Neural progenitor cell (in vitro differentiated cells): ENCODE results near the gene ARPC5L. TPM values are rescaled to one million over a fixed set of nuclear protein-coding genes. Genes with fewer than 3 reads are reported as not detected.

Source experiments
- DNase-seq: peaks from one replicate; pipeline ENCODE4 v3.0.0-alpha.2; 2016; ENCODE audit warnings: low spot score
- H2AFZ ChIP-seq: fragments of 200-600 bp; sonication (generic); replicated peaks from 2 replicates; pipeline ENCODE4 v1.6.1; 2016; ENCODE audit warnings: antibody characterized with exemption
- H3F3A ChIP-seq: fragments of 200-600 bp; sonication (generic); 2 replicates; pipeline ENCODE4 v1.6.1; 2016; ENCODE audit warnings: antibody characterized with exemption, low read depth
- H3K27ac ChIP-seq: fragments of 200-600 bp; sonication (generic); 2 replicates; pipeline ENCODE4 v1.5.1; 2016; ENCODE audit warnings: mild to moderate bottlenecking
- H3K27me3 ChIP-seq: fragments of 200-600 bp; sonication (generic); 2 replicates; pipeline ENCODE4 v1.6.1; 2016; ENCODE audit warnings: mild to moderate bottlenecking, moderate library complexity
- H3K36me3 ChIP-seq: fragments of 200-600 bp; sonication (generic); 2 replicates; pipeline ENCODE4 v1.5.1; 2016
- H3K4me1 ChIP-seq: fragments of 200-600 bp; sonication (generic); 2 replicates; pipeline ENCODE4 v1.6.1; 2016; ENCODE audit warnings: mixed run types
- H3K4me2 ChIP-seq: fragments of 200-600 bp; sonication (generic); 2 replicates; pipeline ENCODE4 v1.6.1; 2016
- H3K4me3 ChIP-seq: fragments of 200-600 bp; sonication (generic); 2 replicates; pipeline ENCODE4 v1.5.1; 2016
- H3K79me2 ChIP-seq: fragments of 200-600 bp; sonication (generic); 2 replicates; pipeline ENCODE4 v1.6.1; 2016; ENCODE audit warnings: low read depth
- H3K9ac ChIP-seq: fragments of 200-600 bp; sonication (generic); 2 replicates; pipeline ENCODE4 v1.6.1; 2016
- H3K9me3 ChIP-seq: fragments of 200-600 bp; sonication (generic); 2 replicates; pipeline ENCODE4 v1.5.1; 2016; ENCODE audit warnings: low read depth
- H4K20me1 ChIP-seq: fragments of 200-600 bp; sonication (generic); 2 replicates; pipeline ENCODE4 v1.6.1; 2016; ENCODE audit warnings: low read depth
- H3K27ac Mint-ChIP-seq: 3 replicates; pipeline ENCODE4 v1.8.0; 2021; ENCODE audit warnings: mixed read lengths
- H3K27me3 Mint-ChIP-seq: 2 replicates; pipeline ENCODE4 v1.8.0; 2022; ENCODE audit warnings: low read depth, mild to moderate bottlenecking, inconsistent platforms, moderate library complexity, mixed read lengths; ENCODE audit not compliant: insufficient read depth
- H3K36me3 Mint-ChIP-seq: 3 replicates; pipeline ENCODE4 v1.8.0; 2021; ENCODE audit warnings: mixed read lengths
- H3K4me1 Mint-ChIP-seq: 3 replicates; pipeline ENCODE4 v1.8.0; 2021; ENCODE audit warnings: mixed read lengths
- H3K4me3 Mint-ChIP-seq: 3 replicates; pipeline ENCODE4 v1.8.0; 2021; ENCODE audit warnings: mild to moderate bottlenecking, moderate library complexity, mixed read lengths
- H3K9me3 Mint-ChIP-seq: 3 replicates; pipeline ENCODE4 v1.8.0; 2020; ENCODE audit warnings: mixed read lengths
- CTCF ChIP-seq: fragments of 200-600 bp; sonication (generic); IDR thresholded peaks from 2 replicates; pipeline ENCODE4 v1.5.1; 2017; ENCODE audit warnings: antibody characterized with exemption, mild to moderate bottlenecking
- EZH2 ChIP-seq: fragments of 200-600 bp; sonication (generic); IDR thresholded peaks from 2 replicates; pipeline ENCODE4 v1.6.1; 2017; ENCODE audit warnings: antibody characterized with exemption, mild to moderate bottlenecking, moderate library complexity
- EZH2phosphoT487 ChIP-seq: fragments of 200-600 bp; sonication (generic); IDR thresholded peaks from 2 replicates; pipeline ENCODE4 v1.6.1; 2017; ENCODE audit warnings: antibody characterized with exemption
- total RNA-seq: library from RNA; depleted of rRNA; stranded (reverse); fragments of >200 nt; gene quantifications from 2 replicates; pipeline ENCODE4 v1.2.3, GENCODE V29; 2015; ENCODE audit warnings: low replicate concordance

Gene ARPC5L
- total RNA-seq, 1 donor from 2014 or later: 24.0 TPM

- Histone ChIP-seq H3K27me3 (no peaks in the 10 kb centered on the region), H3K9ac (peak overlapping the region; percentile 96), H2AFZ (peak overlapping the region; percentile 84), H3K9me3 (no peaks in the 10 kb centered on the region), H3K27ac (peak overlapping the region; percentile 88), H3F3A (peaks cover 14% of the 10 kb centered on the region), H3K4me2 (peak overlapping the region; percentile 85), H3K4me1 (peaks cover 11% of the 10 kb centered on the region), H3K36me3 (no peaks in the 10 kb centered on the region), H3K4me3 (peak overlapping the region; percentile 97), H4K20me1 (peaks cover 23% of the 10 kb centered on the region), H3K79me2 (peaks cover 64% of the 10 kb centered on the region)
- peaks cover 31% of the 10 kb centered on the region for H3K4me1 Mint-ChIP-seq
- no peak overlapping the region for H3K27ac Mint-ChIP-seq
- peaks cover 6% of the 10 kb centered on the region for H3K36me3 Mint-ChIP-seq
- peak; percentile 42 for TF ChIP-seq CTCF
- no peak for TF ChIP-seq EZH2phosphoT487
- peaks cover 6% of the 10 kb centered on the region for H3K27me3 Mint-ChIP-seq
- DNase-seq: peak; percentile 92
- H3K9me3 Mint-ChIP-seq: no peaks in the 10 kb centered on the region
- peak overlapping the region; percentile 94 for H3K4me3 Mint-ChIP-seq
Measured at GRCh38 chr9:124868511-124869465, 6.9 kb downstream of the ARPC5L start.

DNA sequence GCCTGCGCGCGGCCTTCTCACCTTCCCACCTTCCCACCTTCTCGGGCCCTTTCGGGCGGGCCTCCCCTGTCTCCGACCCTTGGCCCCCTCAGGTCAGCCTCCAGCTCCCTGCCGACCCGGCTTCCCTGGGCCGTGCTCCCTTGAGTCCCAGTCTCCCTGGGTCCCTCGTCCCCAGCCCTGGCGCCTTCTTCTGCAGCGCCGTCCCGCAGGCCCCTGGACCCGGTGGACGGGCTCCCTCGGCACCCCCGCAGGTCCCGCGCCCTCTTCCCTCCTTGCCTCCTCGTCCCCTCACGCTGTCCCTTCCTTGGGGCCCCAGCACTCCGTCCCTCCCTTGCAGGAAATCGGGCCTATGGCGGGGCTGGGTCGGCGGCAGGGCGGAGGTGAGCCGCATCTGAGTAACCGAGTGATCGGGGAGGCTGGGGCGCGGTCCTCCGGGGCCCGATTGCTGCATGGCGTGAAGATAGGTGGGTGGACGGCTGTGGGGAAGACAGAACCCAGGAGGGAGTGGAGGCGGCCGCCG, 7.6 kb downstream of the ARPC5L start:
- Histone ChIP-seq H3K79me2 (peaks cover 64% of the 10 kb centered on the region), H4K20me1 (peaks cover 23% of the 10 kb centered on the region), H2AFZ (no peak overlapping the region), H3K9ac (peak overlapping the region; percentile 96), H3K27me3 (no peaks in the 10 kb centered on the region), H3K27ac (peak overlapping the region; percentile 47), H3K4me3 (peak overlapping the region; percentile 97), H3K4me2 (peak overlapping the region; percentile 85), H3K9me3 (no peaks in the 10 kb centered on the region), H3K4me1 (peaks cover 11% of the 10 kb centered on the region), H3F3A (peaks cover 13% of the 10 kb centered on the region), H3K36me3 (no peaks in the 10 kb centered on the region)
- H3K36me3 Mint-ChIP-seq: peaks cover 6% of the 10 kb centered on the region
- peak overlapping the region; percentile 94 for H3K4me3 Mint-ChIP-seq
- peak; percentile 40 for DNase-seq
- peaks cover 31% of the 10 kb centered on the region for H3K4me1 Mint-ChIP-seq
- no peak overlapping the region for H3K27ac Mint-ChIP-seq
- no peaks in the 10 kb centered on the region for H3K9me3 Mint-ChIP-seq
- TF ChIP-seq CTCF: no peak
- TF ChIP-seq EZH2: no peak
- no peak for TF ChIP-seq EZH2phosphoT487
- H3K27me3 Mint-ChIP-seq: peaks cover 6% of the 10 kb centered on the region

- no peaks in the 10 kb centered on the region for H3K27me3 ChIP-seq
- peak overlapping the region; percentile 96 for H3K9ac ChIP-seq
- Mint-ChIP-seq H3K27me3 (peaks cover 6% of the 10 kb centered on the region), H3K4me1 (peaks cover 31% of the 10 kb centered on the region), H3K4me3 (peak overlapping the region; percentile 94), H3K27ac (peak overlapping the region; percentile 87), H3K9me3 (no peaks in the 10 kb centered on the region), H3K36me3 (peaks cover 6% of the 10 kb centered on the region)
- peaks cover 23% of the 10 kb centered on the region for H4K20me1 ChIP-seq
- peak overlapping the region; percentile 85 for H3K4me2 ChIP-seq
- TF ChIP-seq EZH2 (no peak), EZH2phosphoT487 (no peak), CTCF (no peak)
- H2AFZ ChIP-seq: no peak overlapping the region
- no peaks in the 10 kb centered on the region for H3K36me3 ChIP-seq
- peaks cover 64% of the 10 kb centered on the region for H3K79me2 ChIP-seq
- H3K27ac ChIP-seq: no peak overlapping the region
- peaks cover 13% of the 10 kb centered on the region for H3F3A ChIP-seq
- H3K4me3 ChIP-seq: peak overlapping the region; percentile 97
- no peaks in the 10 kb centered on the region for H3K9me3 ChIP-seq
- DNase-seq: no peak
- peaks cover 11% of the 10 kb centered on the region for H3K4me1 ChIP-seq
Measured at GRCh38 chr9:124869986-124870560, 8.1 kb downstream of the ARPC5L start.
